GM19193 (cell line): ENCODE data around the gene KCNK15.

Source experiments
- POLR2A ChIP-seq: IDR thresholded peaks from 4 replicates; pipeline ENCODE4 v1.6.1; 2011; ENCODE audit not compliant: insufficient read depth, insufficient read length; ENCODE audit errors: extremely low read depth

Gene KCNK15

GRCh38 chr20:44745598-44746366 lies at the start of gene KCNK15:
Gene KCNK15 (plus strand): TSS chr20:44745865. CDS start chr20:44745911, 46 bp downstream.
- no peak for TF ChIP-seq POLR2A

- TF ChIP-seq POLR2A = no peak
Observed at GRCh38 chr20:44696315-44696714, 49.4 kb upstream of the KCNK15 start.

- no peak for TF ChIP-seq POLR2A
Observed at GRCh38 chr20:44698351-44698750, 47.3 kb upstream of the KCNK15 start.

- no peak for TF ChIP-seq POLR2A
Observed at GRCh38 chr20:44700306-44700705, 45.4 kb upstream of the KCNK15 start.

GRCh38 chr20:44701118-44701857 lies 44.4 kb upstream of the KCNK15 start:
- no peak for TF ChIP-seq POLR2A

GRCh38 chr20:44701858-44702256 lies 43.8 kb upstream of the KCNK15 start:
- TF ChIP-seq POLR2A = no peak

GRCh38 chr20:44702776-44703175 lies 42.9 kb upstream of the KCNK15 start:
- TF ChIP-seq POLR2A = no peak

GRCh38 chr20:44703183-44703925 lies 42.3 kb upstream of the KCNK15 start:
- no peak for TF ChIP-seq POLR2A

GRCh38 chr20:44703956-44704488 lies 41.6 kb upstream of the KCNK15 start:
- TF ChIP-seq POLR2A = no peak

GRCh38 chr20:44704551-44704971 lies 41.1 kb upstream of the KCNK15 start:
- no peak for TF ChIP-seq POLR2A

GRCh38 chr20:44705364-44706094 lies 40.1 kb upstream of the KCNK15 start:
- TF ChIP-seq POLR2A = no peak

- TF ChIP-seq POLR2A = no peak
Observed at GRCh38 chr20:44706301-44707017, 39.2 kb upstream of the KCNK15 start.

GRCh38 chr20:44707018-44707579 lies 38.6 kb upstream of the KCNK15 start:
- no peak for TF ChIP-seq POLR2A
